ENCODE measurements around the gene GRWD1.

DNA sequence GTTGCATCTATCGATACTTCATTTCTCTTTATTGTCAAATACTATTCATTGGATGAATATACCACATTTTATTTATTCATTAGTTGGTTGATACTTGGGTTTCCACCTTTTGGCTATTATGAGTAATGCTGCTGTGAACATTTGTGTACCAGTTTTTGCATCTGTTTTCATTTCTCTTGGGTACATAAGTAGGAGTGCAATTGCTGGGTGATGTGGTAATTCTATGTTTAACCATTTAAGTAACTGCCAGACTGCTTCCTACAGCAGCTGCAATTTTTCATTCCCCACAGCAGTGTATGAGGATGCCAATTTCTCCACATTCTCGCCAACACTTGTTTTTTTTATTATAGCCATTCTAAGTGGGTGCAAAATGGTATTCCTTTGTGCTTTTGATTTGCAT is 12.2 kb downstream of the GRWD1 start:
- TF ChIP-seq CTCF (IDR thresholded peaks at IDR 0.05 in 2 of 3, conservative IDR thresholded peaks at IDR 0.05 in 1 of 3; ENCODE audit: control insufficient read depth in 2 of 3, extremely low read depth in 1 of 3, insufficient read depth in 1 of 3, low read depth in 3 of 3, low read length in 3 of 3), result no peak
- no peak for TF ChIP-seq SIN3A (IDR thresholded peaks at IDR 0.05; ENCODE audit: low read depth, low read length)
- no peak for TF ChIP-seq JUND (IDR thresholded peaks at IDR 0.05; ENCODE audit: low read depth, low read length)
- TF ChIP-seq CEBPB (IDR thresholded peaks at IDR 0.05; ENCODE audit: borderline replicate concordance in 1 of 2, low read depth in 2 of 2, low read length in 2 of 2), result no peak
- TF ChIP-seq, protein P1, sequence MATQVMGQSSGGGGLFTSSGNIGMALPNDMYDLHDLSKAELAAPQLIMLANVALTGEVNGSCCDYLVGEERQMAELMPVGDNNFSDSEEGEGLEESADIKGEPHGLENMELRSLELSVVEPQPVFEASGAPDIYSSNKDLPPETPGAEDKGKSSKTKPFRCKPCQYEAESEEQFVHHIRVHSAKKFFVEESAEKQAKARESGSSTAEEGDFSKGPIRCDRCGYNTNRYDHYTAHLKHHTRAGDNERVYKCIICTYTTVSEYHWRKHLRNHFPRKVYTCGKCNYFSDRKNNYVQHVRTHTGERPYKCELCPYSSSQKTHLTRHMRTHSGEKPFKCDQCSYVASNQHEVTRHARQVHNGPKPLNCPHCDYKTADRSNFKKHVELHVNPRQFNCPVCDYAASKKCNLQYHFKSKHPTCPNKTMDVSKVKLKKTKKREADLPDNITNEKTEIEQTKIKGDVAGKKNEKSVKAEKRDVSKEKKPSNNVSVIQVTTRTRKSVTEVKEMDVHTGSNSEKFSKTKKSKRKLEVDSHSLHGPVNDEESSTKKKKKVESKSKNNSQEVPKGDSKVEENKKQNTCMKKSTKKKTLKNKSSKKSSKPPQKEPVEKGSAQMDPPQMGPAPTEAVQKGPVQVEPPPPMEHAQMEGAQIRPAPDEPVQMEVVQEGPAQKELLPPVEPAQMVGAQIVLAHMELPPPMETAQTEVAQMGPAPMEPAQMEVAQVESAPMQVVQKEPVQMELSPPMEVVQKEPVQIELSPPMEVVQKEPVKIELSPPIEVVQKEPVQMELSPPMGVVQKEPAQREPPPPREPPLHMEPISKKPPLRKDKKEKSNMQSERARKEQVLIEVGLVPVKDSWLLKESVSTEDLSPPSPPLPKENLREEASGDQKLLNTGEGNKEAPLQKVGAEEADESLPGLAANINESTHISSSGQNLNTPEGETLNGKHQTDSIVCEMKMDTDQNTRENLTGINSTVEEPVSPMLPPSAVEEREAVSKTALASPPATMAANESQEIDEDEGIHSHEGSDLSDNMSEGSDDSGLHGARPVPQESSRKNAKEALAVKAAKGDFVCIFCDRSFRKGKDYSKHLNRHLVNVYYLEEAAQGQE (IDR thresholded peaks at IDR 0.05; ENCODE audit: low read depth, low read length), result no peak
- TF ChIP-seq KAT2A (conservative IDR thresholded peaks at IDR 0.05; ENCODE audit: control insufficient read depth, low read depth, low read length), result no peak
- no peak for TF ChIP-seq ASH2L (IDR thresholded peaks at IDR 0.05; ENCODE audit: borderline replicate concordance, low read depth)
- TF ChIP-seq, protein P2, sequence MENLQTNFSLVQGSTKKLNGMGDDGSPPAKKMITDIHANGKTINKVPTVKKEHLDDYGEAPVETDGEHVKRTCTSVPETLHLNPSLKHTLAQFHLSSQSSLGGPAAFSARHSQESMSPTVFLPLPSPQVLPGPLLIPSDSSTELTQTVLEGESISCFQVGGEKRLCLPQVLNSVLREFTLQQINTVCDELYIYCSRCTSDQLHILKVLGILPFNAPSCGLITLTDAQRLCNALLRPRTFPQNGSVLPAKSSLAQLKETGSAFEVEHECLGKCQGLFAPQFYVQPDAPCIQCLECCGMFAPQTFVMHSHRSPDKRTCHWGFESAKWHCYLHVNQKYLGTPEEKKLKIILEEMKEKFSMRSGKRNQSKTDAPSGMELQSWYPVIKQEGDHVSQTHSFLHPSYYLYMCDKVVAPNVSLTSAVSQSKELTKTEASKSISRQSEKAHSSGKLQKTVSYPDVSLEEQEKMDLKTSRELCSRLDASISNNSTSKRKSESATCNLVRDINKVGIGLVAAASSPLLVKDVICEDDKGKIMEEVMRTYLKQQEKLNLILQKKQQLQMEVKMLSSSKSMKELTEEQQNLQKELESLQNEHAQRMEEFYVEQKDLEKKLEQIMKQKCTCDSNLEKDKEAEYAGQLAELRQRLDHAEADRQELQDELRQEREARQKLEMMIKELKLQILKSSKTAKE (IDR thresholded peaks at IDR 0.05; ENCODE audit: low read depth, poor library complexity, severe bottlenecking), result no peak
- no peak for TF ChIP-seq SRF (IDR thresholded peaks at IDR 0.05; ENCODE audit: low read depth in 2 of 2, low read length in 2 of 2)

All from GM12878 (cell line).